Fibroblast of lung (primary cell): Measurements from ENCODE around the gene HABP2. TPM values are rescaled to one million over a fixed set of nuclear protein-coding genes. Genes with fewer than 3 reads are reported as not detected.

Experiments used
- DNase-seq, 2 donors: peaks; one replicate each; pipeline versions ENCODE4 v3.0.0 to v3.0.0-alpha.2; 2010; ENCODE audit warnings: low read depth in 2 of 2
- H2AFZ ChIP-seq: 2 replicates; pipeline ENCODE4 v1.5.1; 2012; ENCODE audit warnings: low read length, control low read depth, inconsistent platforms
- H3K27ac ChIP-seq: 2 replicates; pipeline ENCODE4 v1.5.1; 2011; ENCODE audit warnings: low read length, control low read depth; ENCODE audit not compliant: insufficient read depth
- H3K27me3 ChIP-seq: 2 replicates; pipeline ENCODE4 v1.5.1; 2011; ENCODE audit warnings: mild to moderate bottlenecking, low read length; ENCODE audit not compliant: control insufficient read depth, insufficient read depth
- H3K36me3 ChIP-seq: 2 replicates; pipeline ENCODE4 v1.5.1; 2011; ENCODE audit warnings: low read length; ENCODE audit not compliant: control insufficient read depth, insufficient read depth
- H3K4me1 ChIP-seq: 2 replicates; pipeline ENCODE4 v1.5.1; 2011; ENCODE audit warnings: low read length; ENCODE audit not compliant: control insufficient read depth, insufficient read depth; ENCODE audit errors: extremely low read depth
- H3K4me2 ChIP-seq: 2 replicates; pipeline ENCODE4 v1.5.1; 2011; ENCODE audit warnings: low read length, control low read depth; ENCODE audit not compliant: insufficient read depth; ENCODE audit errors: extremely low read depth
- H3K4me3 ChIP-seq, 4 experiments: fragments of 200-600 bp in 1 of 4; sonication (generic) in 1 of 4; replicated peaks in 1 of 4; 2 replicates each; pipeline ENCODE4 v1.5.1; 2011 to 2016; ENCODE audit warnings: low read length in 4 of 4, low read depth in 3 of 4, mild to moderate bottlenecking in 3 of 4, control low read depth in 2 of 4, inconsistent platforms in 1 of 4, mixed read lengths in 1 of 4; ENCODE audit not compliant: insufficient read depth in 1 of 4; ENCODE audit errors: control extremely low read depth in 1 of 4
- H3K79me2 ChIP-seq: 2 replicates; pipeline ENCODE4 v1.5.1; 2012; ENCODE audit warnings: mild to moderate bottlenecking, low read length, inconsistent platforms; ENCODE audit not compliant: control insufficient read depth, insufficient read depth
- H3K9ac ChIP-seq: 2 replicates; pipeline ENCODE4 v1.5.1; 2011; ENCODE audit warnings: mild to moderate bottlenecking, low read length, control low read depth; ENCODE audit not compliant: insufficient read depth
- H3K9me3 ChIP-seq: 2 replicates; pipeline ENCODE4 v1.5.1; 2012; ENCODE audit warnings: low read depth, low read length; ENCODE audit not compliant: control insufficient read depth, insufficient read depth
- H4K20me1 ChIP-seq: 2 replicates; pipeline ENCODE4 v1.5.1; 2011; ENCODE audit warnings: low read length; ENCODE audit not compliant: control insufficient read depth, insufficient read depth; ENCODE audit errors: extremely low read depth
- EZH2 ChIP-seq: IDR thresholded peaks from 2 replicates; pipeline ENCODE4 v1.5.1; 2012; ENCODE audit warnings: low read length, control low read depth, mild to moderate bottlenecking; ENCODE audit errors: missing control alignments
- polyA plus RNA-seq, 2 donors: library from polyadenylated mRNA; depleted of rRNA in 1 of 2; stranded (reverse) in 1 of 2; unstranded in 1 of 2; fragments of >200 nt; gene quantifications; 2 replicates each; pipeline ENCODE4 v1.2.1, GENCODE V29; 2011 to 2012; ENCODE audit warnings: missing spikeins in 1 of 2
- total RNA-seq: library from RNA; depleted of rRNA; stranded (reverse); fragments of >200 nt; gene quantifications from 2 replicates; pipeline ENCODE4 v1.2.1, GENCODE V29; 2014
- TF ChIP-seq, protein P1 (sequence below), 2 donors: IDR thresholded peaks in 1 of 2; conservative IDR thresholded peaks in 1 of 2; 1 replicate in 1 of 2; 2 replicates in 1 of 2; pipeline ENCODE4 v1.5.1; 2011 to 2012; ENCODE audit warnings: low read length in 2 of 2, control low read depth in 1 of 2, inconsistent platforms in 1 of 2, low read depth in 1 of 2, mild to moderate bottlenecking in 1 of 2

HABP2 gene
- total and polyA plus RNA-seq, 2 donors (not counting 1 experiment from before 2014, with no cell fraction given): not detected

DNA sequence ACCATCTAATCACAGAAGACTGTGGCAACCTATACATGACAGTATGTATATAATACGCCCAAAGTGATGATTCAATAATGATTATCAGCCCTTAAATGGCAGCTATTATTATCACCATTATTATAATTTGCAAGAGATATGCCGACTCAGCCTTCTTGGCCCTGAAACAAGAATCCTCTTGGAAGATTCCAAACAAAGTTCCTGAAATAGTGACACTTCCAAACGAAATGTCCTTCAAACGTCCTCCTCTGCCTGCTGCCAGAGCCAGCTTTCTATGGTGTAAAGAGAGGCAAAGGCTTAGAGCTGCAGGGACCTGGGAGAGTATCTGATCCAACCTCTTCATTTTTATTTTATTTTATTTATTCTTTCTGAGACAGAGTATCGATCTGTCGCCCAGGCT is 75.0 kb downstream of the HABP2 start:
- Histone ChIP-seq H3K4me3 (no peak overlapping the region), H3K36me3 (no peaks in the 10 kb centered on the region), H3K27me3 (no peaks in the 10 kb centered on the region), H2AFZ (no peak overlapping the region), H3K9ac (no peak overlapping the region), H3K27ac (no peak overlapping the region), H4K20me1 (no peaks in the 10 kb centered on the region), H3K4me2 (no peak overlapping the region), H3K4me1 (no peaks in the 10 kb centered on the region), H3K79me2 (no peaks in the 10 kb centered on the region), H3K9me3 (no peaks in the 10 kb centered on the region)
- no peak for DNase-seq
- TF ChIP-seq EZH2: no peak
- TF ChIP-seq, protein P1, sequence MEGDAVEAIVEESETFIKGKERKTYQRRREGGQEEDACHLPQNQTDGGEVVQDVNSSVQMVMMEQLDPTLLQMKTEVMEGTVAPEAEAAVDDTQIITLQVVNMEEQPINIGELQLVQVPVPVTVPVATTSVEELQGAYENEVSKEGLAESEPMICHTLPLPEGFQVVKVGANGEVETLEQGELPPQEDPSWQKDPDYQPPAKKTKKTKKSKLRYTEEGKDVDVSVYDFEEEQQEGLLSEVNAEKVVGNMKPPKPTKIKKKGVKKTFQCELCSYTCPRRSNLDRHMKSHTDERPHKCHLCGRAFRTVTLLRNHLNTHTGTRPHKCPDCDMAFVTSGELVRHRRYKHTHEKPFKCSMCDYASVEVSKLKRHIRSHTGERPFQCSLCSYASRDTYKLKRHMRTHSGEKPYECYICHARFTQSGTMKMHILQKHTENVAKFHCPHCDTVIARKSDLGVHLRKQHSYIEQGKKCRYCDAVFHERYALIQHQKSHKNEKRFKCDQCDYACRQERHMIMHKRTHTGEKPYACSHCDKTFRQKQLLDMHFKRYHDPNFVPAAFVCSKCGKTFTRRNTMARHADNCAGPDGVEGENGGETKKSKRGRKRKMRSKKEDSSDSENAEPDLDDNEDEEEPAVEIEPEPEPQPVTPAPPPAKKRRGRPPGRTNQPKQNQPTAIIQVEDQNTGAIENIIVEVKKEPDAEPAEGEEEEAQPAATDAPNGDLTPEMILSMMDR (conservative IDR thresholded peaks at IDR 0.05 in 1 of 2, IDR thresholded peaks at IDR 0.05 in 1 of 2; ENCODE audit: low read depth in 1 of 2, low read length in 2 of 2): no peak

DNA sequence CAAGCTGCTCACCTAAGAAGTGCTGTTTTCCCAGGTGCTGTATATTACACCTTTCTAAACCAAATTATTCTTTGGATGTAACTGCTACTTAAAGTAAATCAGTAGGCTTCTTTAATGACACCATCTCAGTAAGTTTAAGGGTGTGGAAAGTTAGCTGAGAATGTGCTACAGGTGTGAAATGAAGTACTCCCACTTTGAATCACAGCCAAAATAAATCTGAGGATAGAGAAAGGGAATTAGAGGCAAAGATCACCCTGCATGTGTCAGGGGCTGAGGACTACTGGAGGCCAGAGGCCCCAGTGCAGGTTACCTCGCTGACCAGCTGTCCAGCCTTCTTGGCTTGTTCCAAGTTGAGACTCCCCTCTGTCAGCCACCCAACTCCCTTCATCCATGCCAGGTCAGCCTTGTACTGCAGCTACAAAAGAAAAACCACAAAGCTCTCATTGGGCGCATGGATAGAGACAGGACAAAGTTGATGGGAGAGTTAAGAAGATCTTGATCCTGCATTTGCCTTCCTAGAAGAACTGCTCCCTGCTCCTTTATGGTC is 75.8 kb downstream of the HABP2 start:
- no peaks in the 10 kb centered on the region for H3K27me3 ChIP-seq
- no peak overlapping the region for H3K27ac ChIP-seq
- H4K20me1 ChIP-seq: no peaks in the 10 kb centered on the region
- no peaks in the 10 kb centered on the region for H3K9me3 ChIP-seq
- H3K4me3 ChIP-seq: no peak overlapping the region
- H3K9ac ChIP-seq: no peak overlapping the region
- no peak for TF ChIP-seq EZH2
- TF ChIP-seq, protein P1 (conservative IDR thresholded peaks at IDR 0.05 in 1 of 2, IDR thresholded peaks at IDR 0.05 in 1 of 2; ENCODE audit: low read depth in 1 of 2, low read length in 2 of 2): no peak
- DNase-seq: no peak
- H3K4me1 ChIP-seq: no peaks in the 10 kb centered on the region
- H3K4me2 ChIP-seq: no peak overlapping the region
- no peaks in the 10 kb centered on the region for H3K36me3 ChIP-seq
- H3K79me2 ChIP-seq: no peaks in the 10 kb centered on the region
- no peak overlapping the region for H2AFZ ChIP-seq

DNA sequence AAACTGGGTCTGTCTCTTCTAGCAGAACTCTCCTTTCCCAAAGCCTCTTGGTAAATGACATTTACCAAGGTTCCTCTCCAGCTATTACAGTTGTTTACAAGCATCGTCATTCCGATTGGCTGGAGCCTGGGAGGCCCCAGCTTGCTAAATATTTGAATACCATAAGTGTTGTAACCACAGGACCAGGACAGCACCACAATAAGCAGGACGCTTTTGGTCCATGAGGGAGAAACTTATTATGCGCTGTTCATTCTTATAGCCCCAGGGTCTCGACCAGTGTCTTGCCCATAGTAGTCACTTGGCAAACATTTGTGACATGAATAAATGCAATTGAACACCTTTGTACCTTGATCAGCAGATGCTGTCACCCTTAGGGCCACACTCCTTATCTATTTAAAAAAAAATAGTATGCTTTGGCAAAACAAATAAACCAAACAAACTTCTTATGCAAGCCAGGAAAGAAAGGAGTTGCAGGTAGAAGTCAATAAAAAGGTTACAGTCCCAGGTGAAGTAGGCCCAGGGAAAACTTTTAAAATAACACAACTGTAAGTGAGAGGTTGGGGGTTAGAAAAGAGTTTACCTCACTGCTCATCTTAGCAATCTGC is 78.2 kb downstream of the HABP2 start:
- DNase-seq: no peak
- Histone ChIP-seq H3K4me3 (no peak overlapping the region), H3K27me3 (no peaks in the 10 kb centered on the region), H3K4me2 (no peak overlapping the region), H3K27ac (no peak overlapping the region), H3K4me1 (no peaks in the 10 kb centered on the region), H3K36me3 (no peaks in the 10 kb centered on the region), H3K79me2 (no peaks in the 10 kb centered on the region), H2AFZ (no peak overlapping the region), H3K9me3 (no peaks in the 10 kb centered on the region), H4K20me1 (no peaks in the 10 kb centered on the region), H3K9ac (no peak overlapping the region)
- no peak for TF ChIP-seq EZH2
- TF ChIP-seq, protein P1 (conservative IDR thresholded peaks at IDR 0.05 in 1 of 2, IDR thresholded peaks at IDR 0.05 in 1 of 2; ENCODE audit: low read depth in 1 of 2, low read length in 2 of 2): no peak
